Nephron progenitor cell (in vitro differentiated cells): ENCODE data around the gene CNTNAP4.

Source experiments
- DNase-seq: peaks from one replicate; pipeline ENCODE4 v3.0.0; 2021
- H3K27ac Mint-ChIP-seq: 2 replicates; pipeline ENCODE4 v1.8.0; 2021; ENCODE audit warnings: mild to moderate bottlenecking, moderate library complexity, mixed read lengths
- H3K27me3 Mint-ChIP-seq: 2 replicates; pipeline ENCODE4 v1.8.0; 2021; ENCODE audit warnings: mild to moderate bottlenecking, low read depth, mixed read lengths; ENCODE audit not compliant: poor library complexity
- H3K36me3 Mint-ChIP-seq: 2 replicates; pipeline ENCODE4 v1.8.0; 2021; ENCODE audit warnings: low read depth, mixed read lengths
- H3K4me1 Mint-ChIP-seq: 2 replicates; pipeline ENCODE4 v1.8.0; 2021; ENCODE audit warnings: mixed read lengths
- H3K4me3 Mint-ChIP-seq: 2 replicates; pipeline ENCODE4 v1.8.0; 2021; ENCODE audit warnings: mild to moderate bottlenecking, moderate library complexity, mixed read lengths
- H3K9me3 Mint-ChIP-seq: 2 replicates; pipeline ENCODE4 v1.8.0; 2021; ENCODE audit warnings: mild to moderate bottlenecking, moderate library complexity, mixed read lengths
- CTCF ChIP-seq: fragments of 200-600 bp; sonication (generic); IDR thresholded peaks from 2 replicates; pipeline ENCODE4 v1.5.0; 2021; ENCODE audit warnings: antibody characterized with exemption

CNTNAP4 gene

GRCh38 chr16:76278086-76278485 is 885 bp downstream of the CNTNAP4 start:
- H3K4me3 Mint-ChIP-seq, result no peak overlapping the region
- no peaks in the 10 kb centered on the region for H3K4me1 Mint-ChIP-seq
- no peak for TF ChIP-seq CTCF
- DNase-seq, result no peak
- H3K9me3 Mint-ChIP-seq, result no peaks in the 10 kb centered on the region
- no peak overlapping the region for H3K27ac Mint-ChIP-seq
- H3K36me3 Mint-ChIP-seq, result no peaks in the 10 kb centered on the region
- peaks cover 15% of the 10 kb centered on the region for H3K27me3 Mint-ChIP-seq

- H3K4me1 Mint-ChIP-seq, result no peaks in the 10 kb centered on the region
- no peaks in the 10 kb centered on the region for H3K36me3 Mint-ChIP-seq
- peaks cover 15% of the 10 kb centered on the region for H3K27me3 Mint-ChIP-seq
- no peak for DNase-seq
- no peaks in the 10 kb centered on the region for H3K9me3 Mint-ChIP-seq
- TF ChIP-seq CTCF, result peak; percentile 37
- H3K27ac Mint-ChIP-seq, result no peak overlapping the region
- H3K4me3 Mint-ChIP-seq, result no peak overlapping the region
These were observed 1.8 kb downstream of the CNTNAP4 start for GRCh38 chr16:76278980-76279379.

GRCh38 chr16:76280421-76281215 is 3.4 kb downstream of the CNTNAP4 start:
- no peak overlapping the region for H3K4me3 Mint-ChIP-seq
- no peak overlapping the region for H3K27ac Mint-ChIP-seq
- H3K4me1 Mint-ChIP-seq, result no peaks in the 10 kb centered on the region
- H3K36me3 Mint-ChIP-seq, result no peaks in the 10 kb centered on the region
- H3K27me3 Mint-ChIP-seq, result peaks cover 15% of the 10 kb centered on the region
- no peak for DNase-seq
- no peak for TF ChIP-seq CTCF
- no peaks in the 10 kb centered on the region for H3K9me3 Mint-ChIP-seq

GRCh38 chr16:76287466-76287865 is 10.3 kb downstream of the CNTNAP4 start:
- H3K4me3 Mint-ChIP-seq, result no peak overlapping the region
- DNase-seq, result no peak
- H3K27ac Mint-ChIP-seq, result no peak overlapping the region
- no peaks in the 10 kb centered on the region for H3K36me3 Mint-ChIP-seq
- H3K4me1 Mint-ChIP-seq, result no peaks in the 10 kb centered on the region
- peaks cover 4% of the 10 kb centered on the region for H3K27me3 Mint-ChIP-seq
- no peaks in the 10 kb centered on the region for H3K9me3 Mint-ChIP-seq
- no peak for TF ChIP-seq CTCF

- Mint-ChIP-seq H3K4me3 (no peak overlapping the region), H3K27ac (no peak overlapping the region), H3K27me3 (peaks cover 7% of the 10 kb centered on the region), H3K36me3 (no peaks in the 10 kb centered on the region), H3K4me1 (no peaks in the 10 kb centered on the region), H3K9me3 (no peaks in the 10 kb centered on the region)
- no peak for TF ChIP-seq CTCF
- DNase-seq, result no peak
These were observed 15.0 kb downstream of the CNTNAP4 start for GRCh38 chr16:76292218-76292617.

GRCh38 chr16:76293980-76294379 is 16.8 kb downstream of the CNTNAP4 start:
- DNase-seq, result no peak
- no peak overlapping the region for H3K4me3 Mint-ChIP-seq
- no peak for TF ChIP-seq CTCF
- no peak overlapping the region for H3K27ac Mint-ChIP-seq
- peaks cover 6% of the 10 kb centered on the region for H3K9me3 Mint-ChIP-seq
- H3K4me1 Mint-ChIP-seq, result no peaks in the 10 kb centered on the region
- H3K27me3 Mint-ChIP-seq, result peaks cover 7% of the 10 kb centered on the region
- no peaks in the 10 kb centered on the region for H3K36me3 Mint-ChIP-seq
